ENCODE data around the gene ZNF778. TPM values are rescaled to one million over a fixed set of nuclear protein-coding genes. Genes with fewer than 3 reads are reported as not detected.
"Not testable (repeated sequence)": the region's sequence is repeated elsewhere in the genome, so short reads cannot be mapped to it uniquely, and the experiment has no call there.

The ZNF778 gene
- total RNA-seq, 1 donor from 2014 or later = 21.5 TPM

GRCh38 chr16:89243664-89244063, 26.2 kb downstream of the ZNF778 start:
- no peaks in the 10 kb centered on the region for H3K9me3 Mint-ChIP-seq
- peaks cover 13% of the 10 kb centered on the region for H3K4me1 Mint-ChIP-seq
- DNase-seq (ENCODE audit: low spot score) = no peak
- no peaks in the 10 kb centered on the region for H4K20me1 ChIP-seq (ENCODE audit: low read depth)
- no peak overlapping the region for H2AFZ ChIP-seq (replicated peaks)
- H3K27me3 Mint-ChIP-seq (ENCODE audit: insufficient read depth, low read depth) = peaks cover 6% of the 10 kb centered on the region
- H3K4me1 ChIP-seq = no peaks in the 10 kb centered on the region
- H3K9me3 ChIP-seq (ENCODE audit: low read depth) = no peaks in the 10 kb centered on the region
- H3K27ac Mint-ChIP-seq = no peak overlapping the region
- peaks cover 31% of the 10 kb centered on the region for H3F3A ChIP-seq (ENCODE audit: low read depth)
- no peak overlapping the region for H3K4me3 Mint-ChIP-seq
- H3K79me2 ChIP-seq (ENCODE audit: low read depth) = no peaks in the 10 kb centered on the region
- H3K27ac ChIP-seq = no peak overlapping the region
- H3K36me3 Mint-ChIP-seq = peaks cover 3% of the 10 kb centered on the region
- H3K36me3 ChIP-seq = no peaks in the 10 kb centered on the region
- H3K9ac ChIP-seq = no peak overlapping the region
- H3K4me2 ChIP-seq = no peak overlapping the region
- TF ChIP-seq EZH2phosphoT487 (IDR thresholded peaks at IDR 0.05) (no peak), EZH2 (IDR thresholded peaks at IDR 0.05) (no peak), CTCF (IDR thresholded peaks at IDR 0.05) (no peak)
- no peak overlapping the region for H3K4me3 ChIP-seq
- H3K27me3 ChIP-seq = peaks cover 33% of the 10 kb centered on the region

- peaks cover 31% of the 10 kb centered on the region for H3F3A ChIP-seq (ENCODE audit: low read depth)
- H3K27me3 Mint-ChIP-seq (ENCODE audit: insufficient read depth, low read depth); H3K36me3 Mint-ChIP-seq: not testable (repeated sequence)
Observed at GRCh38 chr16:89244264-89244663, 26.8 kb downstream of the ZNF778 start.

GRCh38 chr16:89244754-89245153, 27.3 kb downstream of the ZNF778 start:
- Mint-ChIP-seq H3K27ac (no peak overlapping the region), H3K9me3 (no peaks in the 10 kb centered on the region), H3K4me3 (no peak overlapping the region), H3K36me3 (peaks cover 3% of the 10 kb centered on the region), H3K4me1 (peaks cover 12% of the 10 kb centered on the region), H3K27me3 (ENCODE audit: insufficient read depth, low read depth) (peaks cover 6% of the 10 kb centered on the region)
- Histone ChIP-seq H3K36me3 (no peaks in the 10 kb centered on the region), H3K79me2 (ENCODE audit: low read depth) (no peaks in the 10 kb centered on the region), H3F3A (ENCODE audit: low read depth) (peaks cover 30% of the 10 kb centered on the region), H3K9ac (no peak overlapping the region), H3K4me1 (no peaks in the 10 kb centered on the region), H3K4me3 (no peak overlapping the region), H3K4me2 (no peak overlapping the region), H3K27ac (no peak overlapping the region), H4K20me1 (ENCODE audit: low read depth) (no peaks in the 10 kb centered on the region), H3K9me3 (ENCODE audit: low read depth) (no peaks in the 10 kb centered on the region), H2AFZ (replicated peaks) (no peak overlapping the region), H3K27me3 (peaks cover 40% of the 10 kb centered on the region)
- TF ChIP-seq EZH2 (IDR thresholded peaks at IDR 0.05) (no peak), CTCF (IDR thresholded peaks at IDR 0.05) (no peak), EZH2phosphoT487 (IDR thresholded peaks at IDR 0.05) (no peak)
- DNase-seq (ENCODE audit: low spot score) = no peak

More at GRCh38 chr16:89244264-89244663, 26.8 kb downstream of the ZNF778 start:
- peaks cover 39% of the 10 kb centered on the region for H3K27me3 ChIP-seq
- H3K79me2 ChIP-seq (ENCODE audit: low read depth); H3K4me1 ChIP-seq; H3K36me3 ChIP-seq; H3K4me3 Mint-ChIP-seq; H3K27ac ChIP-seq; H4K20me1 ChIP-seq (ENCODE audit: low read depth); H3K9me3 Mint-ChIP-seq; H3K4me3 ChIP-seq; H3K4me2 ChIP-seq; H2AFZ ChIP-seq (replicated peaks); DNase-seq (ENCODE audit: low spot score); H3K9me3 ChIP-seq (ENCODE audit: low read depth); H3K9ac ChIP-seq: not testable (repeated sequence)
- Mint-ChIP-seq H3K4me1 (peaks cover 13% of the 10 kb centered on the region), H3K27ac (peak overlapping the region; percentile 76)

- Histone ChIP-seq H4K20me1 (ENCODE audit: low read depth) (no peaks in the 10 kb centered on the region), H3K27ac (no peak overlapping the region), H3K79me2 (ENCODE audit: low read depth) (no peaks in the 10 kb centered on the region), H3F3A (ENCODE audit: low read depth) (peaks cover 17% of the 10 kb centered on the region), H3K4me1 (no peaks in the 10 kb centered on the region), H2AFZ (replicated peaks) (no peak overlapping the region), H3K27me3 (peaks cover 40% of the 10 kb centered on the region), H3K4me2 (peak overlapping the region; percentile 96), H3K36me3 (no peaks in the 10 kb centered on the region), H3K4me3 (peak overlapping the region; percentile 64), H3K9me3 (ENCODE audit: low read depth) (no peaks in the 10 kb centered on the region), H3K9ac (no peak overlapping the region)
- H3K27me3 Mint-ChIP-seq (ENCODE audit: insufficient read depth, low read depth) = peaks cover 6% of the 10 kb centered on the region
- peaks cover 8% of the 10 kb centered on the region for H3K36me3 Mint-ChIP-seq
- no peak for TF ChIP-seq CTCF (IDR thresholded peaks at IDR 0.05)
- no peak for TF ChIP-seq EZH2 (IDR thresholded peaks at IDR 0.05)
- TF ChIP-seq EZH2phosphoT487 (IDR thresholded peaks at IDR 0.05) = no peak
- peak overlapping the region; percentile 85 for H3K4me3 Mint-ChIP-seq
- no peak for DNase-seq (ENCODE audit: low spot score)
- peaks cover 8% of the 10 kb centered on the region for H3K9me3 Mint-ChIP-seq
- no peak overlapping the region for H3K27ac Mint-ChIP-seq
- peaks cover 6% of the 10 kb centered on the region for H3K4me1 Mint-ChIP-seq
Observed at GRCh38 chr16:89246383-89246902, 28.9 kb downstream of the ZNF778 start.

All from neural progenitor cell (in vitro differentiated cells).